GM19395 (cell line): ENCODE results near the gene SLC29A4.

Experiments used
- ATAC-seq: cut with Tn5 transposase; IDR thresholded peaks from one replicate; pipeline ENCODE4 v1.9.1; 2021; ENCODE audit warnings: mild to moderate bottlenecking, moderate library complexity; ENCODE audit not compliant: unreplicated experiment

SLC29A4 gene

GRCh38 chr7:5350600-5351385, 68.0 kb downstream of the SLC29A4 start:
- ATAC-seq = no peak

GRCh38 chr7:5351507-5352265, 68.9 kb downstream of the SLC29A4 start:
- ATAC-seq = no peak

GRCh38 chr7:5352440-5353010, 69.8 kb downstream of the SLC29A4 start:
- no peak for ATAC-seq

GRCh38 chr7:5354460-5355232, 71.9 kb downstream of the SLC29A4 start:
- no peak for ATAC-seq
